HG02981 (cell line): ENCODE data around the gene WDR35.
"Not testable (repeated sequence)": the region's sequence is repeated elsewhere in the genome, so short reads cannot be mapped to it uniquely, and the experiment has no call there.

Experiments
- ATAC-seq: cut with Tn5 transposase; IDR thresholded peaks from one replicate; pipeline ENCODE4 v1.9.1; 2021; ENCODE audit warnings: mild to moderate bottlenecking, moderate library complexity; ENCODE audit not compliant: unreplicated experiment

The WDR35 gene

GRCh38 chr2:19943189-19943588 is 46.7 kb downstream of the WDR35 start:
- ATAC-seq: no peak

GRCh38 chr2:19942199-19942598 is 47.7 kb downstream of the WDR35 start:
- no peak for ATAC-seq

GRCh38 chr2:19937004-19937403 is 52.9 kb downstream of the WDR35 start:
- no peak for ATAC-seq

- ATAC-seq: no peak
Measured at GRCh38 chr2:19936203-19936602, 53.7 kb downstream of the WDR35 start.

GRCh38 chr2:19933351-19933981 is 56.4 kb downstream of the WDR35 start:
- ATAC-seq: peak; percentile 70

- no peak for ATAC-seq
Measured at GRCh38 chr2:19932928-19933327, 57.0 kb downstream of the WDR35 start.

GRCh38 chr2:19929226-19929625 is 60.7 kb downstream of the WDR35 start:
- no peak for ATAC-seq

GRCh38 chr2:19927816-19928215 is 62.1 kb downstream of the WDR35 start:
- not testable (repeated sequence) for ATAC-seq

GRCh38 chr2:19924526-19924925 is 65.4 kb downstream of the WDR35 start:
- not testable (repeated sequence) for ATAC-seq

- not testable (repeated sequence) for ATAC-seq
Measured at GRCh38 chr2:19922188-19922587, 67.7 kb downstream of the WDR35 start.

GRCh38 chr2:19916385-19916950 is 73.4 kb downstream of the WDR35 start:
- no peak for ATAC-seq

- ATAC-seq: no peak
Measured at GRCh38 chr2:19914266-19914975, 75.5 kb downstream of the WDR35 start.

GRCh38 chr2:19911808-19912509 is 77.9 kb downstream of the WDR35 start:
- no peak for ATAC-seq

- ATAC-seq: no peak
Measured at GRCh38 chr2:19902216-19902740, 87.6 kb downstream of the WDR35 start.

GRCh38 chr2:19901442-19902215 is 88.3 kb downstream of the WDR35 start, which contains the start of gene TTC32:
Gene TTC32 (minus strand): TSS chr2:19901983. CDS start chr2:19901854, 129 bp downstream.
- ATAC-seq: peak; percentile 85

GRCh38 chr2:19900931-19901441 is 88.9 kb downstream of the WDR35 start:
- ATAC-seq: peak; percentile 1

- ATAC-seq: peak; percentile 30
Measured at GRCh38 chr2:19899985-19900930, 89.6 kb downstream of the WDR35 start.

- no peak for ATAC-seq
Measured at GRCh38 chr2:19898592-19899329, 91.1 kb downstream of the WDR35 start.
